ENCODE measurements around the gene ELAVL1. TPM values are rescaled to one million over a fixed set of nuclear protein-coding genes. Genes with fewer than 3 reads are reported as not detected.

Gene ELAVL1
- total and polyA plus RNA-seq, 9 of the 15 experiments (the other 6 are each of a cell fraction or from before 2014, with no cell fraction given): 4.3 to 172 (median 69.2) TPM

DNA sequence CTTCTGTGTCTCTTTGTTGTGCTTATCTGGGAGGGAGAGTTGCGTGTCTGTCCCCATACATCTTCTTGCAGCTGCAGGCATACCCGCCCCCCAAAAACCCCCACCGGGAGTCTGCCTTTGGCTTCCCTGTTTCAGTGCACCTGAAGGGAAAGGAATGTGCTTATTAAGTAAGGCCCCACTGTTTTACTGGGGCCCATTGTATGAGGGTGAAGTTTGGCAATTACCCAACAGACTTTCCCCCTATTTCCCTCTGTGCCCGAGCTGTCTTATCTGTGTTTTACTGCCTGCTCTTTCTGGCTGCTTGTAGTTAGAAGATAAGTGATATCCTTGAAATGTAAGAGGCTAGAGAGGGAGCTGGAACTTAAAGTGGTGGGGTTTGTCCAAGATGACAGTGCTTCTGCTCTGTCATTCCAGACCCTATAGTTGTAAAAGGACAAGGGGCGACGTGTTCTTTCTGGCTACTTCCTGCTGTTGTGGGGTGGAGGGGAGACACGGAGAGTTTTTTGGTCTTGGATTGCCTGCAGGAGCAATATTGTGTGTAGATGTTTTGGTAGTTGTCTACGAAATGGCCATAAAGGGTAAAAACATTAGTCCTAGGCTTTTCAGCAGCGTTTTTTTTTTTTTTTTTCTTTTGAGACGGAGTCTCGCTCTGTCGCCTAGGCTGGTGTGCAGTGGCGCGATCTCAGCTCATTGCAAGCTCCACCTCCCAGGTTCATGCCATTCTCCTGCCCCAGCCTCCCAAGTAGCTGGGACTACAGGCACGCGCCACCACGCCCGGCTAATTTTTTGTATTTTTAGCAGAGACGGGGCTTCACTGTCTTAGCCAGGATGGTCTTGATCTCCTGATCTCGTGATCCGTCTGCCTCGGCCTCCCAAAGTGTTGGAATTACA, 28.1 kb upstream of the ELAVL1 start (continued):
- TF ChIP-seq, protein P1, sequence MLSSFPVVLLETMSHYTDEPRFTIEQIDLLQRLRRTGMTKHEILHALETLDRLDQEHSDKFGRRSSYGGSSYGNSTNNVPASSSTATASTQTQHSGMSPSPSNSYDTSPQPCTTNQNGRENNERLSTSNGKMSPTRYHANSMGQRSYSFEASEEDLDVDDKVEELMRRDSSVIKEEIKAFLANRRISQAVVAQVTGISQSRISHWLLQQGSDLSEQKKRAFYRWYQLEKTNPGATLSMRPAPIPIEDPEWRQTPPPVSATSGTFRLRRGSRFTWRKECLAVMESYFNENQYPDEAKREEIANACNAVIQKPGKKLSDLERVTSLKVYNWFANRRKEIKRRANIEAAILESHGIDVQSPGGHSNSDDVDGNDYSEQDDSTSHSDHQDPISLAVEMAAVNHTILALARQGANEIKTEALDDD (IDR thresholded peaks at IDR 0.05): peak; percentile 19; the same call in 1 of the 2 replicates
- TF ChIP-seq ATF7 (IDR thresholded peaks at IDR 0.05) (peak; percentile 64; the same call in 1 of the 2 replicates), POLR2H (tag; IDR thresholded peaks at IDR 0.05; ENCODE audit: low read depth) (peak; percentile 74; the same call in 1 of the 2 replicates), NFE2 (IDR thresholded peaks at IDR 0.05; ENCODE audit: low read depth) (peak; percentile 88), CCNT2 (IDR thresholded peaks at IDR 0.05; ENCODE audit: borderline replicate concordance, extremely low read depth, insufficient read length, low read depth, low read length) (peak; percentile 79), RB1 (IDR thresholded peaks at IDR 0.05; ENCODE audit: low read depth) (peak; percentile 42; the same call in 1 of the 2 replicates), SMAD3 (CRISPR knock-in tag; conservative IDR thresholded peaks at IDR 0.05) (peak; percentile 66), ZNF766 (CRISPR knock-in tag; conservative IDR thresholded peaks at IDR 0.05) (peak; percentile 93), C11orf30 (IDR thresholded peaks at IDR 0.05; ENCODE audit: low read depth) (peak; percentile 83)
- TF ChIP-seq, protein P2, sequence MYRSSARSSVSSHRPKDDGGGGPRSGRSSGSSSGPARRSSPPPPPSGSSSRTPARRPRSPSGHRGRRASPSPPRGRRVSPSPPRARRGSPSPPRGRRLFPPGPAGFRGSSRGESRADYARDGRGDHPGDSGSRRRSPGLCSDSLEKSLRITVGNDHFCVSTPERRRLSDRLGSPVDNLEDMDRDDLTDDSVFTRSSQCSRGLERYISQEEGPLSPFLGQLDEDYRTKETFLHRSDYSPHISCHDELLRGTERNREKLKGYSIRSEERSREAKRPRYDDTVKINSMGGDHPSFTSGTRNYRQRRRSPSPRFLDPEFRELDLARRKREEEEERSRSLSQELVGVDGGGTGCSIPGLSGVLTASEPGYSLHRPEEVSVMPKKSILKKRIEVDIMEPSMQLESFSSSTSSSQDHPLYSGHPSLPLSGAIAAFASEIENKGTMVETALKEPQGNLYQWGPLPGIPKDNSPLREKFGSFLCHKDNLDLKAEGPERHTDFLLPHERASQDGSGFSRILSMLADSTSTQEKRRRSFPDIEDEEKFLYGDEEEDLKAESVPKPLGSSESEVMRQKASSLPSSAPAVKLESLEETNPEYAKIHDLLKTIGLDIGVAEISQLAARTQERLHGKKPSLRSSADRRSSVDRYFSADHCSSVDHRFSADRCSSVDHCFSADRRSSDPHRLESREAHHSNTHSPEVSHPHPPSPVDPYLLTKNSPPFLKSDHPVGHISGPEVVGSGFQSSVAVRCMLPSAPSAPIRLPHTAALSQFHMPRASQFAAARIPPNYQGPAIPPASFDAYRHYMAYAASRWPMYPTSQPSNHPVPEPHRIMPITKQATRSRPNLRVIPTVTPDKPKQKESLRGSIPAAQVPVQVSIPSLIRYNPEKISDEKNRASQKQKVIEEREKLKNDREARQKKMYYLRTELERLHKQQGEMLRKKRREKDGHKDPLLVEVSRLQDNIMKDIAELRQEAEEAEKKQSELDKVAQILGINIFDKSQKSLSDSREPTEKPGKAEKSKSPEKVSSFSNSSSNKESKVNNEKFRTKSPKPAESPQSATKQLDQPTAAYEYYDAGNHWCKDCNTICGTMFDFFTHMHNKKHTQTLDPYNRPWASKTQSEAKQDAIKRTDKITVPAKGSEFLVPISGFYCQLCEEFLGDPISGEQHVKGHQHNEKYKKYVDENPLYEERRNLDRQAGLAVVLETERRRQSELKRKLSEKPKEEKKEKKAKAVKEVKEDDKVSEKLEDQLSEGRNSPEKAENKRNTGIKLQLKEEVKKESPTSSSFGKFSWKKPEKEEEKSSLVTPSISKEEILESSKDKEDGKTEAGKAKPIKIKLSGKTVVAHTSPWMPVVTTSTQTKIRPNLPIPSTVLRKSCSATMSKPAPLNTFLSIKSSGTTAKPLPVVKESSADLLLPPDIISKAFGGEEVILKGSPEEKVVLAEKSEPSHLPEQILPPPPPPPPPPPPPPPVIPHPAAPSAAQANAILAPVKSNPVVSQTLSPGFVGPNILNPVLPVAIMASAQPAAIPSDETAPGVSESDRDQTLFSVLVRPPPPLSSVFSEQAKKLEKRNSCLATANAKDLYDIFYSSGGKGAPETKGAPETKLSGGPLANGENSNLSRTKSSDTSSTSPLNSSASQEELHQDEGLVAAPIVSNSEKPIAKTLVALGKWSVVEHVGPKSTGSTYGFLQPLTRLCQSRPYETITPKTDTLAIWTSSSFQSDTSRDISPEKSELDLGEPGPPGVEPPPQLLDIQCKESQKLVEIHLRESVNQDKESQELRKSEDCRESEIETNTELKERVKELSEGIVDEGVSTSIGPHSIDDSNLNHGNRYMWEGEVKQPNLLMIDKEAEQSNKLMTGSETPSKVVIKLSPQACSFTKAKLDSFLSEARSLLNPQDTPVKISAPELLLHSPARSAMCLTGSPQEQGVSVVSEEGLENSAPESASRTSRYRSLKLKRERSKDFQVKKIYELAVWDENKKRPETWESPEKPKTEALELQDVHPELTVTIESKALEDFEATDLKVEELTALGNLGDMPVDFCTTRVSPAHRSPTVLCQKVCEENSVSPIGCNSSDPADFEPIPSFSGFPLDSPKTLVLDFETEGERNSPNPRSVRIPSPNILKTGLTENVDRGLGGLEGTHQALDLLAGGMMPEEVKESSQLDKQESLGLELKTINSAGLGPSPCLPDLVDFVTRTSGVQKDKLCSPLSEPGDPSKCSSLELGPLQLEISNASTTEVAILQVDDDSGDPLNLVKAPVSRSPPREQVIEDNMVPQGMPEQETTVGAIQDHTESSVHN (IDR thresholded peaks at IDR 0.05; ENCODE audit: borderline replicate concordance in 1 of 2, low read depth in 1 of 2): peak in 1 of 2 experiments; percentile 51; a peak in 1 of 4 replicates
- TF ChIP-seq, protein P3, sequence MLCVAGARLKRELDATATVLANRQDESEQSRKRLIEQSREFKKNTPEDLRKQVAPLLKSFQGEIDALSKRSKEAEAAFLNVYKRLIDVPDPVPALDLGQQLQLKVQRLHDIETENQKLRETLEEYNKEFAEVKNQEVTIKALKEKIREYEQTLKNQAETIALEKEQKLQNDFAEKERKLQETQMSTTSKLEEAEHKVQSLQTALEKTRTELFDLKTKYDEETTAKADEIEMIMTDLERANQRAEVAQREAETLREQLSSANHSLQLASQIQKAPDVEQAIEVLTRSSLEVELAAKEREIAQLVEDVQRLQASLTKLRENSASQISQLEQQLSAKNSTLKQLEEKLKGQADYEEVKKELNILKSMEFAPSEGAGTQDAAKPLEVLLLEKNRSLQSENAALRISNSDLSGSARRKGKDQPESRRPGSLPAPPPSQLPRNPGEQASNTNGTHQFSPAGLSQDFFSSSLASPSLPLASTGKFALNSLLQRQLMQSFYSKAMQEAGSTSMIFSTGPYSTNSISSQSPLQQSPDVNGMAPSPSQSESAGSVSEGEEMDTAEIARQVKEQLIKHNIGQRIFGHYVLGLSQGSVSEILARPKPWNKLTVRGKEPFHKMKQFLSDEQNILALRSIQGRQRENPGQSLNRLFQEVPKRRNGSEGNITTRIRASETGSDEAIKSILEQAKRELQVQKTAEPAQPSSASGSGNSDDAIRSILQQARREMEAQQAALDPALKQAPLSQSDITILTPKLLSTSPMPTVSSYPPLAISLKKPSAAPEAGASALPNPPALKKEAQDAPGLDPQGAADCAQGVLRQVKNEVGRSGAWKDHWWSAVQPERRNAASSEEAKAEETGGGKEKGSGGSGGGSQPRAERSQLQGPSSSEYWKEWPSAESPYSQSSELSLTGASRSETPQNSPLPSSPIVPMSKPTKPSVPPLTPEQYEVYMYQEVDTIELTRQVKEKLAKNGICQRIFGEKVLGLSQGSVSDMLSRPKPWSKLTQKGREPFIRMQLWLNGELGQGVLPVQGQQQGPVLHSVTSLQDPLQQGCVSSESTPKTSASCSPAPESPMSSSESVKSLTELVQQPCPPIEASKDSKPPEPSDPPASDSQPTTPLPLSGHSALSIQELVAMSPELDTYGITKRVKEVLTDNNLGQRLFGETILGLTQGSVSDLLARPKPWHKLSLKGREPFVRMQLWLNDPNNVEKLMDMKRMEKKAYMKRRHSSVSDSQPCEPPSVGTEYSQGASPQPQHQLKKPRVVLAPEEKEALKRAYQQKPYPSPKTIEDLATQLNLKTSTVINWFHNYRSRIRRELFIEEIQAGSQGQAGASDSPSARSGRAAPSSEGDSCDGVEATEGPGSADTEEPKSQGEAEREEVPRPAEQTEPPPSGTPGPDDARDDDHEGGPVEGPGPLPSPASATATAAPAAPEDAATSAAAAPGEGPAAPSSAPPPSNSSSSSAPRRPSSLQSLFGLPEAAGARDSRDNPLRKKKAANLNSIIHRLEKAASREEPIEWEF (CRISPR knock-in tag; IDR thresholded peaks at IDR 0.05): peak; percentile 16; the same call in 1 of the 2 replicates
